Measurements from ENCODE around the gene HMCES.
A peak's percentile ranks its signal among the peaks of the same experiment; 100 is the strongest.
"Not testable (repeated sequence)": the region's sequence is repeated elsewhere in the genome, so short reads cannot be mapped to it uniquely, and the experiment has no call there.

HMCES gene

GRCh38 chr3:129254536-129255230 is 24.0 kb upstream of the HMCES start:
- no peak overlapping the region for H3K4me3 ChIP-seq (ENCODE audit: low read length)
- DNase-seq (ENCODE audit: low read depth, low spot score) = no peak

GRCh38 chr3:129256270-129256669 is 22.4 kb upstream of the HMCES start:
- DNase-seq (ENCODE audit: low read depth, low spot score) = no peak
- H3K4me3 ChIP-seq (ENCODE audit: low read length) = no peak overlapping the region

- H3K4me3 ChIP-seq (ENCODE audit: low read length) = no peak overlapping the region
- DNase-seq (ENCODE audit: low read depth, low spot score) = no peak
Measured at GRCh38 chr3:129257609-129258008, 21.1 kb upstream of the HMCES start.

- H3K4me3 ChIP-seq (ENCODE audit: low read length) = no peak overlapping the region
- DNase-seq (ENCODE audit: low read depth, low spot score) = no peak
Measured at GRCh38 chr3:129259612-129260477, 18.8 kb upstream of the HMCES start.

- DNase-seq (ENCODE audit: low read depth, low spot score) = no peak
- no peak overlapping the region for H3K4me3 ChIP-seq (ENCODE audit: low read length)
Measured at GRCh38 chr3:129260606-129261005, 18.1 kb upstream of the HMCES start.

GRCh38 chr3:129261894-129262293 is 16.8 kb upstream of the HMCES start:
- no peak for DNase-seq (ENCODE audit: low read depth, low spot score)

GRCh38 chr3:129263161-129263910 is 15.3 kb upstream of the HMCES start:
- peak; percentile 22 for DNase-seq (ENCODE audit: low read depth, low spot score)
- H3K4me3 ChIP-seq (ENCODE audit: low read length) = no peak overlapping the region

More at GRCh38 chr3:129261894-129262293, 16.8 kb upstream of the HMCES start:
- no peak overlapping the region for H3K4me3 ChIP-seq (ENCODE audit: low read length)

- DNase-seq (ENCODE audit: low read depth, low spot score); H3K4me3 ChIP-seq (ENCODE audit: low read length): not testable (repeated sequence)
Measured at GRCh38 chr3:129264994-129265393, 13.7 kb upstream of the HMCES start.

GRCh38 chr3:129266651-129267050 is 12.0 kb upstream of the HMCES start:
- no peak overlapping the region for H3K4me3 ChIP-seq (ENCODE audit: low read length)
- no peak for DNase-seq (ENCODE audit: low read depth, low spot score)

GRCh38 chr3:129268396-129268795 is 10.3 kb upstream of the HMCES start:
- DNase-seq (ENCODE audit: low read depth, low spot score) = no peak
- no peak overlapping the region for H3K4me3 ChIP-seq (ENCODE audit: low read length)

GRCh38 chr3:129271674-129272073 is 7.0 kb upstream of the HMCES start:
- no peak for DNase-seq (ENCODE audit: low read depth, low spot score)
- H3K4me3 ChIP-seq (ENCODE audit: low read length) = no peak overlapping the region

GRCh38 chr3:129276385-129276784 is 2.3 kb upstream of the HMCES start:
- peak; percentile 84 for DNase-seq (ENCODE audit: low read depth, low spot score)
- no peak overlapping the region for H3K4me3 ChIP-seq (ENCODE audit: low read length)

- no peak for DNase-seq (ENCODE audit: low read depth, low spot score)
- H3K4me3 ChIP-seq (ENCODE audit: low read length) = peak overlapping the region; percentile 83
Measured at GRCh38 chr3:129277829-129278271, 820 bp upstream of the HMCES start.

GRCh38 chr3:129278966-129279906 is 566 bp downstream of the HMCES start:
- DNase-seq (ENCODE audit: low read depth, low spot score) = no peak
- peak overlapping the region; percentile 83 for H3K4me3 ChIP-seq (ENCODE audit: low read length)

GRCh38 chr3:129280183-129280582 is 1.5 kb downstream of the HMCES start:
- no peak overlapping the region for H3K4me3 ChIP-seq (ENCODE audit: low read length)
- DNase-seq (ENCODE audit: low read depth, low spot score) = no peak

GRCh38 chr3:129281726-129282125 is 3.1 kb downstream of the HMCES start:
- DNase-seq (ENCODE audit: low read depth, low spot score) = no peak
- H3K4me3 ChIP-seq (ENCODE audit: low read length) = no peak overlapping the region

- no peak for DNase-seq (ENCODE audit: low read depth, low spot score)
- H3K4me3 ChIP-seq (ENCODE audit: low read length) = no peak overlapping the region
Measured at GRCh38 chr3:129282727-129283327, 4.2 kb downstream of the HMCES start.

- DNase-seq (ENCODE audit: low read depth, low spot score) = no peak
- H3K4me3 ChIP-seq (ENCODE audit: low read length) = no peak overlapping the region
Measured at GRCh38 chr3:129286081-129286480, 7.4 kb downstream of the HMCES start.

Measured in Jurkat, Clone E6-1 (cell line).